ENCODE results near the gene VAV2. TPM values are rescaled to one million over a fixed set of nuclear protein-coding genes. Genes with fewer than 3 reads are reported as not detected.

VAV2 gene
- total RNA-seq, 4 donors from 2014 or later, result 4.7 to 42.2 (median 15.8) TPM

DNA sequence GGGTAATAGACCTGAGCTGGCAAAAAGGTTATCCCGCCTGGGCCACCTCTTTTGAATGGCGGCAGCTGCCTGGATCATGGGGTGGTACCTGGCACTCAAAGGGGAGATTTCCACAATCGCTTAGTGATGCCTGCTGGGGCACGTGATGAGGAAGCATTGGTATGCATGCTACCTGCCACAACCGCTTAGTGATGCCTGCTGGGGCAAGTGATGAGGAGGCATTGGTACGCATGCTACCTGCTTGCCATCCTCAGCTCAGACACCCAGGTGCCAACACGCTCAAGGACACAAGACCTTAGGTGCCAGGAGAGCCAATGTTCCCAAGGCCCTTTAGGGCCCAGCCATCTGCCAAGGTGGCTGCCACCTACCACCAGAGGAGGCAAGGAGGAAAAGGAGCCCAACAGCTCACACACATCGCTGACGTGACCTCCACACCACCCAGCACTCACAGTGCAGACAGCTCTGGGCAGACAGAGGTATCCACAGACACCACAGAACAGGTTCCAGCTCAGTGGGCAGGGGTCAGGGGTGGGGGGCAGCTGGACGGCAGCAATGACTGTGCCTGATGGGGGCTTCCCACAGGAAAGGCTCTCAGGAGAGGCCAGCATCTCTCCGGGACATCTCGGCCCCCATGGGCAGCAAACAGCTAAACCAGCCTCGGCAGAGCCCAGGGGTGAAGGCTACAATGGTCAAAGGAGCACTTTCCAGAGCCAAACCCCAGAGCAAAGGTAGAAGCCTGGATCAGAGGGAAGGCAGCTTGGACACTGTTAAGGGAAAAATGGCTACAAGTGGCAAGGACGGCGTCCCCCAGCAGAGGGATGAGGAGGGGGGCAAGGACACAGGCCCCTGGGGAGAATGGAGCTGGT, 210.9 kb downstream of the VAV2 start:
- no peak for DNase-seq
- Histone ChIP-seq H3K4me3 (no peak overlapping the region), H3K4me1 (no peaks in the 10 kb centered on the region), H3K27ac (no peak overlapping the region), H3K36me3 (no peaks in the 10 kb centered on the region), H3K9me3 (no peaks in the 10 kb centered on the region), H3K27me3 (no peaks in the 10 kb centered on the region)
- intact Hi-C loops (cut with DNase I; ENCODE audit: low total_unique reads), result no loop called here
- TF ChIP-seq, protein P1, sequence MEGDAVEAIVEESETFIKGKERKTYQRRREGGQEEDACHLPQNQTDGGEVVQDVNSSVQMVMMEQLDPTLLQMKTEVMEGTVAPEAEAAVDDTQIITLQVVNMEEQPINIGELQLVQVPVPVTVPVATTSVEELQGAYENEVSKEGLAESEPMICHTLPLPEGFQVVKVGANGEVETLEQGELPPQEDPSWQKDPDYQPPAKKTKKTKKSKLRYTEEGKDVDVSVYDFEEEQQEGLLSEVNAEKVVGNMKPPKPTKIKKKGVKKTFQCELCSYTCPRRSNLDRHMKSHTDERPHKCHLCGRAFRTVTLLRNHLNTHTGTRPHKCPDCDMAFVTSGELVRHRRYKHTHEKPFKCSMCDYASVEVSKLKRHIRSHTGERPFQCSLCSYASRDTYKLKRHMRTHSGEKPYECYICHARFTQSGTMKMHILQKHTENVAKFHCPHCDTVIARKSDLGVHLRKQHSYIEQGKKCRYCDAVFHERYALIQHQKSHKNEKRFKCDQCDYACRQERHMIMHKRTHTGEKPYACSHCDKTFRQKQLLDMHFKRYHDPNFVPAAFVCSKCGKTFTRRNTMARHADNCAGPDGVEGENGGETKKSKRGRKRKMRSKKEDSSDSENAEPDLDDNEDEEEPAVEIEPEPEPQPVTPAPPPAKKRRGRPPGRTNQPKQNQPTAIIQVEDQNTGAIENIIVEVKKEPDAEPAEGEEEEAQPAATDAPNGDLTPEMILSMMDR (IDR thresholded peaks at IDR 0.05), result no peak
- no peak for TF ChIP-seq POLR2A (IDR thresholded peaks at IDR 0.05)

DNA sequence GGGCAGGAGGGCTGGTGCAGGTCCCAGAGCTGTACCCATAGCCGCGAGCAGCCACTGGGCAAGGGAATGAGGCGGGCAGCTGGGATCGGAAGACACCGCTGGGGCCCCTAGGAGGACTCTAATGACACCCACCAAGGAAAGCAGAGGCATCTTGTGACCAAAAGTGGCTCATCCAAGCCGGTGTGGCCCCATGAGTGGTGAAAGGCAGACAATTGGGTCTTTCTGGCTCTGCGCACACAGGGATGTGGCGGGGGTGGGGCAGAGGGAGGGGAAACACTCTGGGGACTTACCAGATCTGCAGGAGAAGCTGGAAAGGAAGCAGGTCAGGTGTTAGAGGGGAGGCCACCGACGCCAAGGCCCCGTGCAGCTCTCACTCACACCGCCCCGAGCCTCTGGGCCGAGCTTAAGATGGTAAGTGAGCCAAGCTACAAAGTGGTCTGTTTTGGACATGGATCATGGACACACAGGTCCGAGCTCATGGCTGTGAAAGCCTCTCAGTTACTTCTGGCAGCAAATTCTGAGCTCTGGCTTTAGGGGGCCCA, 211.6 kb downstream of the VAV2 start:
- no peaks in the 10 kb centered on the region for H3K4me1 ChIP-seq
- H3K36me3 ChIP-seq, result no peaks in the 10 kb centered on the region
- DNase-seq, result no peak
- H3K9me3 ChIP-seq, result no peaks in the 10 kb centered on the region
- no peak overlapping the region for H3K27ac ChIP-seq
- intact Hi-C loops (cut with DNase I; ENCODE audit: low total_unique reads), result no loop called here
- TF ChIP-seq, protein P1 (IDR thresholded peaks at IDR 0.05), result no peak
- TF ChIP-seq POLR2A (IDR thresholded peaks at IDR 0.05), result no peak
- no peak overlapping the region for H3K4me3 ChIP-seq
- H3K27me3 ChIP-seq, result no peaks in the 10 kb centered on the region

DNA sequence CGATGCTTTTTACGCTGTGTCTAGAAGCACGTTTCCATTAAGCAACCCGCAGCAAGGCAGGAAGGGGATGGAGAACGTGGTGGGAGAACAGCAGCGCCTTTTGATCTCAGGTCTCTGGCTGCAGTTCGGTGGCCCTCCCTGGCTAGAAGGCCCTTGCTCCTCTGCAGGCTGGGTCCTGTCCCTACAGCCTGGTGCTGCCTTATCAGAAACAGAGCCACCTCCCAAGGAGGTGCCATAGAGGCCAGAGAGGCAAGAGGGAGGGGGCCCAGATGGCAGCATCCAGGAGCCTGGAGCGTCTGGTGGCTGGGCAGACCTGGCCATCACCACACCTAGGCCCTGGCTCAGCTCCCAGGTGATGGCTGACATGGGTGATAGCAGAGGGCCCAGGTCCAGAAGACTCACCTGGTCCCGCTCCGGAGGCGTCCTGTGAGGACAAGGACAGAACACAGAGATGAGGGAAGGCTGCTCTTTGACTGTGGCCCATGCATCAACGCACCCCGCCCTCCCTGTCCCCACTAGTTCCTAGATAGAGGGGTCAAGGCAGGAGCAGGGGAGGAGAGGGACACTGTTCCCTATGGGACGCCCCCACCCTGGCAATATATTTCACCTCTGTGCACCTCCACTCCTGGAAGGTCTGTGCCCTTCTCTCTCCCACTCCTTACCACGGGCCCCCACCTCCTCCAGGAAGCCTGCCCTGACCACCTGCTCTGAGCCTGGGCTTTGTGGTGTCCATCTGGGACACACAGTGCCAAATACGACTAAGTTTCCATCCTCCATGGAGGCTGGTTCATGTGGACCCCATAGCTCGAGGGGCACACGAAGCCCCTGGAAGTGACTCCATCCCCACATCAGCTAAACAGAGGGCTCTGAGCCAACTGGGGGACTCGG, 212.4 kb downstream of the VAV2 start:
- intact Hi-C loops (cut with DNase I; ENCODE audit: low total_unique reads), result no loop called here
- TF ChIP-seq, protein P1 (IDR thresholded peaks at IDR 0.05), result no peak
- no peak for TF ChIP-seq POLR2A (IDR thresholded peaks at IDR 0.05)
- DNase-seq, result no peak
- no peaks in the 10 kb centered on the region for H3K4me1 ChIP-seq
- H3K27me3 ChIP-seq, result no peaks in the 10 kb centered on the region
- no peak overlapping the region for H3K4me3 ChIP-seq
- no peaks in the 10 kb centered on the region for H3K36me3 ChIP-seq
- no peaks in the 10 kb centered on the region for H3K9me3 ChIP-seq
- H3K27ac ChIP-seq, result no peak overlapping the region

DNA sequence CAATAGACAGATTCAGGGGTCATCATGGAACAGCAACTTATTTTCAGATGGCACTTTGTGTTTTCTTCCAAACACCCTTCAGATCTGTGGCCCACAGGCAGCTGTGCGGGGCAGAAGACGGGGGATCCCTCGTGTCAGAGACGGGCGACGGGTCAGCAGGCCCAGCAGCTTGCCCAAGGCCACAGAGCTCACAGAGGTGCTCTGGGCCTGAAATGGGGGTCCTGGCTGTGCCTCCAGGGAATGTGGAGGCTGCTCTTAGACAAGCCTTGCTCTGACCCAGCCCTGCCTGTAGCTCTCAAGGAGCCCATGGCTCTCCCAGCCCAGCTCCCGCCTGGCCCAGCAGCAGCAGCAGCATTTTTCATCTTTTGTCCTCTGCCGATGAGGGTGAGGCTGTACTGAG, 213.0 kb downstream of the VAV2 start:
- Histone ChIP-seq H3K27me3 (no peaks in the 10 kb centered on the region), H3K36me3 (no peaks in the 10 kb centered on the region), H3K4me3 (no peak overlapping the region), H3K9me3 (peaks cover 0 to 2% of the 10 kb centered on the region in 2 donors), H3K4me1 (no peaks in the 10 kb centered on the region), H3K27ac (no peak overlapping the region)
- DNase-seq, result no peak
- intact Hi-C loops (cut with DNase I; ENCODE audit: low total_unique reads), result no loop called here
- TF ChIP-seq, protein P1 (IDR thresholded peaks at IDR 0.05), result no peak
- no peak for TF ChIP-seq POLR2A (IDR thresholded peaks at IDR 0.05)

Measured in uterus (tissue), 4 donors.